ENCODE results near the gene CACNB4. TPM values are rescaled to one million over a fixed set of nuclear protein-coding genes. Genes with fewer than 3 reads are reported as not detected.

The CACNB4 gene
- total RNA-seq, 2 experiments from 2014 or later = 0.14 to 0.20 TPM

- intact Hi-C loops (cut with DNase I, micrococcal nuclease) = no loop called here
- Mint-ChIP-seq H3K36me3 (ENCODE audit: low read depth) (no peaks in the 10 kb centered on the region), H3K4me1 (ENCODE audit: low read depth) (no peaks in the 10 kb centered on the region), H3K9me3 (no peaks in the 10 kb centered on the region), H3K27ac (no peak overlapping the region), H3K27me3 (peaks cover 5% of the 10 kb centered on the region), H3K4me3 (no peak overlapping the region)
- no peak for TF ChIP-seq CTCF (IDR thresholded peaks at IDR 0.05)
- Histone ChIP-seq H3K4me1 (ENCODE audit: insufficient read depth, low read length) (no peaks in the 10 kb centered on the region), H3K27ac (ENCODE audit: low read depth in 1 of 2, low read length in 2 of 2) (no peak overlapping the region), H3K36me3 (ENCODE audit: insufficient read depth, low read length) (no peaks in the 10 kb centered on the region), H3K9me3 (ENCODE audit: control insufficient read depth in 1 of 2, insufficient read depth in 1 of 2, low read length in 2 of 2) (no peaks in the 10 kb centered on the region), H3K27me3 (ENCODE audit: control insufficient read depth in 1 of 2, insufficient read depth in 2 of 2, low read length in 2 of 2) (no peaks in the 10 kb centered on the region), H3K4me3 (ENCODE audit: low read length) (no peak overlapping the region)
- ATAC-seq (ENCODE audit: poor library complexity) = no peak
- ChIA-PET POLR2A (no interaction called here), CTCF (no interaction called here)
- no peak for DNase-seq
Measured at GRCh38 chr2:152047824-152048471, 50.9 kb downstream of the CACNB4 start.

- Mint-ChIP-seq H3K27me3 (peaks cover 5% of the 10 kb centered on the region), H3K4me1 (ENCODE audit: low read depth) (no peaks in the 10 kb centered on the region), H3K9me3 (no peaks in the 10 kb centered on the region), H3K4me3 (no peak overlapping the region), H3K27ac (no peak overlapping the region), H3K36me3 (ENCODE audit: low read depth) (no peaks in the 10 kb centered on the region)
- H3K9me3 ChIP-seq (ENCODE audit: control insufficient read depth in 1 of 2, insufficient read depth in 1 of 2, low read length in 2 of 2) = no peaks in the 10 kb centered on the region
- no peak overlapping the region for H3K27ac ChIP-seq (ENCODE audit: low read depth in 1 of 2, low read length in 2 of 2)
- TF ChIP-seq CTCF (IDR thresholded peaks at IDR 0.05) = no peak
- no peaks in the 10 kb centered on the region for H3K36me3 ChIP-seq (ENCODE audit: insufficient read depth, low read length)
- CTCF ChIA-PET = no interaction called here
- intact Hi-C loops (cut with DNase I, micrococcal nuclease) = no loop called here
- no peak overlapping the region for H3K4me3 ChIP-seq (ENCODE audit: low read length)
- H3K27me3 ChIP-seq (ENCODE audit: control insufficient read depth in 1 of 2, insufficient read depth in 2 of 2, low read length in 2 of 2) = no peaks in the 10 kb centered on the region
- H3K4me1 ChIP-seq (ENCODE audit: insufficient read depth, low read length) = no peaks in the 10 kb centered on the region
- POLR2A ChIA-PET = no interaction called here
- ATAC-seq (ENCODE audit: poor library complexity) (no peak), DNase-seq (no peak)
Measured at GRCh38 chr2:152046940-152047339, 51.9 kb downstream of the CACNB4 start.

- Mint-ChIP-seq H3K27me3 (no peaks in the 10 kb centered on the region), H3K36me3 (ENCODE audit: low read depth) (no peaks in the 10 kb centered on the region), H3K9me3 (no peaks in the 10 kb centered on the region), H3K4me1 (ENCODE audit: low read depth) (no peaks in the 10 kb centered on the region), H3K27ac (no peak overlapping the region), H3K4me3 (no peak overlapping the region)
- POLR2A ChIA-PET = no interaction called here
- Histone ChIP-seq H3K9me3 (ENCODE audit: control insufficient read depth in 1 of 2, insufficient read depth in 1 of 2, low read length in 2 of 2) (no peaks in the 10 kb centered on the region), H3K27me3 (ENCODE audit: control insufficient read depth in 1 of 2, insufficient read depth in 2 of 2, low read length in 2 of 2) (no peaks in the 10 kb centered on the region), H3K4me3 (ENCODE audit: low read length) (no peak overlapping the region), H3K36me3 (ENCODE audit: insufficient read depth, low read length) (no peaks in the 10 kb centered on the region), H3K4me1 (ENCODE audit: insufficient read depth, low read length) (no peaks in the 10 kb centered on the region), H3K27ac (ENCODE audit: low read depth in 1 of 2, low read length in 2 of 2) (no peak overlapping the region)
- CTCF ChIA-PET = no interaction called here
- ATAC-seq (ENCODE audit: poor library complexity) (no peak), DNase-seq (peak in 2 of 14 experiments; percentile 49 to 63)
- intact Hi-C loops (cut with DNase I, micrococcal nuclease) = no loop called here
- no peak for TF ChIP-seq CTCF (IDR thresholded peaks at IDR 0.05)
Measured at GRCh38 chr2:152042636-152043615, 55.9 kb downstream of the CACNB4 start.

Measured in CD4-positive, alpha-beta T cell (primary cell).